Central memory CD4-positive, alpha-beta T cell (primary cell): ENCODE measurements around the gene LURAP1L.

Source experiments
- DNase-seq: peaks from one replicate; pipeline ENCODE4 v3.0.0; 2022

The LURAP1L gene

GRCh38 chr9:12777121-12778022 is 2.6 kb downstream of the LURAP1L start:
- no peak for DNase-seq

GRCh38 chr9:12778389-12778788 is 3.6 kb downstream of the LURAP1L start:
- no peak for DNase-seq

GRCh38 chr9:12781226-12781733 is 6.5 kb downstream of the LURAP1L start:
- no peak for DNase-seq

GRCh38 chr9:12783767-12784460 is 9.1 kb downstream of the LURAP1L start:
- no peak for DNase-seq

- DNase-seq: no peak
Observed at GRCh38 chr9:12784461-12785259, 9.8 kb downstream of the LURAP1L start.

- no peak for DNase-seq
Observed at GRCh38 chr9:12785260-12785770, 10.5 kb downstream of the LURAP1L start.

GRCh38 chr9:12785941-12786340 is 11.1 kb downstream of the LURAP1L start:
- no peak for DNase-seq

- DNase-seq: no peak
Observed at GRCh38 chr9:12790001-12790400, 15.2 kb downstream of the LURAP1L start.

GRCh38 chr9:12790883-12791282 is 16.1 kb downstream of the LURAP1L start:
- DNase-seq: no peak

- no peak for DNase-seq
Observed at GRCh38 chr9:12794101-12794799, 19.4 kb downstream of the LURAP1L start.

GRCh38 chr9:12796601-12797000 is 21.8 kb downstream of the LURAP1L start:
- DNase-seq: no peak

- no peak for DNase-seq
Observed at GRCh38 chr9:12797037-12797436, 22.2 kb downstream of the LURAP1L start.

- no peak for DNase-seq
Observed at GRCh38 chr9:12798066-12798770, 23.4 kb downstream of the LURAP1L start.

- DNase-seq: no peak
Observed at GRCh38 chr9:12801187-12801586, 26.4 kb downstream of the LURAP1L start.

GRCh38 chr9:12801663-12802062 is 26.8 kb downstream of the LURAP1L start:
- DNase-seq: no peak

GRCh38 chr9:12802093-12802492 is 27.3 kb downstream of the LURAP1L start:
- DNase-seq: no peak

GRCh38 chr9:12808569-12808968 is 33.7 kb downstream of the LURAP1L start:
- DNase-seq: no peak

- no peak for DNase-seq
Observed at GRCh38 chr9:12809720-12810119, 34.9 kb downstream of the LURAP1L start.

- no peak for DNase-seq
Observed at GRCh38 chr9:12811935-12812334, 37.1 kb downstream of the LURAP1L start.

- no peak for DNase-seq
Observed at GRCh38 chr9:12812710-12813109, 37.9 kb downstream of the LURAP1L start.

- DNase-seq: no peak
Observed at GRCh38 chr9:12813533-12813932, 38.7 kb downstream of the LURAP1L start.
